Activated T-cell treated with anti-CD3 and anti-CD28 coated beads for 1 hour (primary cell): Measurements from ENCODE around the gene POLR1A.

Experiments
- DNase-seq: peaks from one replicate; pipeline ENCODE4 v3.0.0-alpha.2; 2020; ENCODE audit warnings: low read depth

POLR1A gene

DNA sequence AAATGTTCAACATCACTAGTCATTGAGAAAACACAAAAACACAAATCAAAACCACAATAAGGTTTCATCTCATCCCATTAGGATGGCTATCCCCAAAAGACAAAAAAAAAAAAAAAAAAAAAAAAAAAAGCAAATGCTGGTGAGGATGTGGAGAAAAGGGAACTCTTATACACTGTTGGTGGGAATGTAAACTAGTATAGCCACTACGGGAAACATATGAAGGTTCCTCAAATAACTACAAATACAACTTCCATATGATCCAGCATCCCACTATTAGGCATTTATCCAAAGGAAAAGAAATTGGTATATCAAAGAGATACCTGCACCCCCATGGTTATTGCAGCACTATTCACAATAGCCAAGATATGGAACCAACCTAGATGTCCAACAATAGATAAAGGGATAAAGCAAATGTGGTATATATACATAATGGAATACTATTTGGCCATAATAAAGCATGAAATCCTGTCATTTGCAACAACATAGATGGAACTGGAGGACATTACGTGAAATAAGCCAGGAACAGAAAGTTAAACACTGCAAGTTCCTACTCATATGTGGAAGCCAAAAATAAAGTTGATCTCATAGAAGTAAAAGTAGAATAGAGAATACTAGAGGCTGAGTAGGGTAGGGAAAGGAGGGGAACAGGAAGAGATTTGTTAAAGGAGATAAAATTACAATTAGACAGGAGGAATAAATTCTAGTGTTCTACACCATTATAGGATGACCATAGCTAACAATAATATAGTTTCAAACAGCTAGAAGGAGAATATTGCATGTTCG, 8.4 kb downstream of the POLR1A start:
- DNase-seq, result no peak

DNA sequence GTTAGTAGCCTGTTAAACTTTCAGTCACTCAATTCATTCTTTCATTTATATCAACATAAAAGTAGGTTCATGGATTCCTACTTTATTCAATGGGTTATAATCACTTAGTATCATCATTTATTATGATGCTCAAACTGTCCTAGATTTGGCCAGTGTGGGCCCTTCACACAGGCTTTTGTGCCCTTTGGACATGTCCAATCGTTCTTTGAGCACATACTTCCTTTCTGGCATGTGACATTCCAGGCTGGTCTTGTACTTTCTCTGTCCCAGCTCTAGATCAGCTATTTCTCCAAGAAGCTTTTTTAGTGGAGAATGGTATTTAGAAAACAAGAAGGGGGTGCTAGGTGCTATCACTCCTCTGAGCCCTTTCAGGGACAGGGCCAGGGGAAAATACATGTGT, 11.5 kb downstream of the POLR1A start:
- DNase-seq, result no peak

GRCh38 chr2:86087936-86088850, 17.5 kb downstream of the POLR1A start:
- no peak for DNase-seq

DNA sequence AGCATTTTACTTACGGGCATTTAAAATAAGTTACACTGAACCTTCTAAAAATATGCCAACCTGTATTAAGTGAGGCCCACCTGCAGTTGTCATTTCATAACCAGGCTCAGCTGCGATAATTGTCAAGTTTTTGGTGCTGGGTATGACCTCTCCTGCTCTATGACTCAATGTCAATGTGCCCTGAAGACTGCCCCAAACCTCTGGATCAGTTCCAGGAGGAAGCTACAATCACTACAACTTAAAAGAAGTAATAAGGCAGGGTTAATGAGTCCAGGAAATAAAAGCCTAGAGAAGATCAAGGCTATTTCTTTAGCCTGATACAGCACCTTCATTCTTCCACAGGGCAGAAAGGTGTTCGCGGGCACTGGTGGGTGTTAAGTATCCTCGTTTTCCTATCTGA, 22.9 kb downstream of the POLR1A start:
- DNase-seq, result no peak

GRCh38 chr2:86081724-86082123, 24.0 kb downstream of the POLR1A start:
- DNase-seq, result no peak

GRCh38 chr2:86079981-86080911, 25.4 kb downstream of the POLR1A start:
- peak; percentile 82 for DNase-seq

GRCh38 chr2:86078774-86079545, 26.7 kb downstream of the POLR1A start:
- DNase-seq, result no peak

GRCh38 chr2:86075886-86076285, 29.8 kb downstream of the POLR1A start:
- no peak for DNase-seq

DNA sequence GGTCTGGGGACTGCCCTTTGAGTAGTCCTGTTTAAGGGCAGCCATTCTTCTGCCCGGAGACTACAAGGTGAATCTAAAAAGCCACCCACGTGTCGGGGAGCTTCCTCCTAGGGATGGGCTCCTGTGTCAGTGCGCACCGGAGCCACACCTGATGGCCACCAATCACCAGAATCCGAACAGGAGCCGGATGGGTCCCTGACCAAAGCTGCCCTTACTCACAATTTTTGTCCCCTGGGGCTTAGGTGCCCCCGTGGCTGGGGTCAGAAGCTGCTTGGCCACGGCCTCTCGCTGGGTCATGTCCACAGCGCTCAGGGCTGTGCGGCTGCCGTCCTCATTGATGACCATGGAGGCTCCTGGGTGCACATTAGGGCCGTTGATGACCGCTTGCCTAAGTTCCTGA, 30.9 kb downstream of the POLR1A start:
- DNase-seq, result no peak

- DNase-seq, result no peak
Observed at GRCh38 chr2:86074256-86074655, 31.4 kb downstream of the POLR1A start.

DNA sequence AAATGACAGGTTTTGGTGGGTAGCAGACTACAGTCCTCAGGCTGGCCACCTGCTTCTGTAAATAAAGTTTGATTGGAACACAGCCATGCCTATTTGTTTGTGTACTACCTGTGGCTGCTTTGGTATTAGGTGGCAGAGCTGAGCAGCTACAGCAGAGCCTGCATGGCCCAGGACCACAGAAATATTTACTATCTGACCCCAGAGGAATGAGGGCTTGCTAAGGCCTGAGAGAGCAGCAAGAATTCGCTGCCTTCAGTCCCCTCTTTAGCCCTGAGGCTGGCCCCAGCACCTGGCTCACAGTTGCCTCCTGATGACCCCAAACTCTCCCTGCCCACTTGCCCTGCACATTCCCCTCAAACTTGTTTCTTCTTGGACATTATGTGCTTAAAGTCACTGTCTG, 32.5 kb downstream of the POLR1A start:
- DNase-seq, result no peak

DNA sequence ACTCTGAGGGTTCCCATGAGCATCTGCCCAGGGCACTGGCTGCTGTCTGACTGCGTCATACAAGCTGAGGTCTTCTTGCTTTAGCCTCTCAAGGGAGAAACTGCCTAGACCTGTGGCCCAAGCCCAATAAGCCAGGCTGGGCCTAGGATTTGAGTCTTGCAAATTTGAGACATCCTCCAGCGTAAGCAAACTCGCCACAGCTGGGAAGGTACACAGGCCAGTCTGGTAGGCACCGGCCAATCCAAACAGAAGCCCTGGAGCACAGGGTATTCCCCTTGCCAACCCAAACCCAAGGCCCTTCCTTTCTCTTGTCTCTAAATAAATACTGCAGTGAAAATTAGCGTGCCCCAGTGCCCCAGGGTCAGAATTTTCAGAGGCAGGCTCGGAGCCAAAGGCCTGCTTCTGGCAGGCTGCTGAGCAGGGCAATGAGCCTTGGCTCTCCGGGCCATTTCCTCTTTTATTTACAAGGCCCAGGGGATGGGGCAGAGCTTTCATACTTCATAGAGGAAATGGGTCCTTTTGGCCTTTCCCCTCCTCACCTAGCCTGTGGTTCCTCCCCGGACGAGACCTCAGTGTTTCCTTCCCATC, 33.3 kb downstream of the POLR1A start:
- DNase-seq, result no peak

GRCh38 chr2:86070868-86071267, 34.8 kb downstream of the POLR1A start:
- DNase-seq, result no peak

DNA sequence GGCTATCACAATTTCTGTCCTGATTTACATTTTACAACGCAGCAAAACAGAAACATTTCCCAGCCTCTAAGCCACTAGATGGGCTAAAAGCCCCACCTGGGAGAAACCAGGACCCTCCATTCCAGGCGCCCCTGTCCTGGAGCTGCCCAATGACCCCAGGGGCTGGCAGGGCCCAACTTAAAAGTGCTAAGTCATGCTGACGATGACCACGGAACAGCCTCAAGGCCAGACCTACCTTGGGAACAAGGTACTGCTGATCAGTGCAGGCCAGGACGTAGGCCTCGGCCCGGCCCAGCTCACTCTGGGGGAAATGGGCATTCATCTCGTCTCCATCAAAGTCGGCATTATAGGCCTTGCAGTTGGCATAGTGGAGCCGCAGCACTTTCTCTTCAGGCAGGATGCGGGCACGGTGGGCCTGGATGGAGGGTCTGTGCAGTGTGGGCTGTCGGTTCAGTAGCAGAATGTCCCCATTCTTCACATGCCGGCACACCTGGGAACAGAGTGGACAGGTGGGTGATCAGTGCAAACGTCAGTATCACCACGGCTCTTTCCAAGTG, 35.8 kb downstream of the POLR1A start:
- DNase-seq, result no peak

DNA sequence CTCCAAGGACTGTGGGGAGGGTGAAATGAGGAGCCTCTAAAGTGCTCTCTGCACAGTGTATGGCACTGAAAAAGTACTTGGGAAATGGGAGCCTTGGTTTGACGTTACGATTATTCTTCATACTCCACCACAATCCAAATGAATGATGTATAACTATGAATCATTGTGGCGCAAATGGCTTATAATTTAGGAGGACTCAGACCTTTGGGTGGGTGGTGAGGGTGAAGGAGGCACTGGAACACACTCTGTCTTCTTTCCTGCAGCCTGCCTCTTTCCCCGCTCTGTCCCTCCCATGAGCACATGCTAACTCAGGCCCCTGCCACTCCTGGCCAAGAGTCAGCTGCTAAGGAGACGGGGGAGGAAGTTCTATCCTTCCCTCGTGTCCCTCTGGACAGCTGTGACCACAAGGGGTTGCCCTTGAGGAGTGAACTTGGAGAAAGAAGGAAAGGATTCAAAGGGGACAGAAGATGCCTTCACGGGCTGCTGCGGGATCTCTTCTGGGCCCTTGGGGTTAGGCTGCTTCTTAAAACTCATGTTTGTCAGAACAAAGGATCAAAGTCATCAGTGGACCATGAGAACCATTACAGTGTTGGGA, 36.5 kb downstream of the POLR1A start:
- DNase-seq, result no peak

DNA sequence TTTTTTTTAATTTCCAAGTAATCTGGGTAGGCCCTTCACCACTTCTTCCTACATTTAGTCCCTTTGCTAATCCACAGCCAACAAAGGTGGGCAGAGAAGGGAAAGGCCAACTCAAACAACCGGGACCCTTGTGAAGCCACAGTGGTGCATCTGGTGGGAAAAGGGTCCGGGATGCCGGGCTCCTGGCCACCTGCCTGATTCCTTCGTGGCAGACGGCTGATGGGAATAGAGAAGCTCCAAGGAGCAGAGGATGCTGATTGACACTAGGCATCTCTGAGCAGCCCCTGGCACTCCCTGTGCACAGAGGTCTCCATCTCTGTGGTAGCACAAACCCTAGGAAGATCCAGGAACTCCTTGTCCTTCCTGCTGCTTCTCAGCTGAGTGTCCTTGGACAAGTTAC, 37.0 kb downstream of the POLR1A start:
- DNase-seq, result no peak

DNA sequence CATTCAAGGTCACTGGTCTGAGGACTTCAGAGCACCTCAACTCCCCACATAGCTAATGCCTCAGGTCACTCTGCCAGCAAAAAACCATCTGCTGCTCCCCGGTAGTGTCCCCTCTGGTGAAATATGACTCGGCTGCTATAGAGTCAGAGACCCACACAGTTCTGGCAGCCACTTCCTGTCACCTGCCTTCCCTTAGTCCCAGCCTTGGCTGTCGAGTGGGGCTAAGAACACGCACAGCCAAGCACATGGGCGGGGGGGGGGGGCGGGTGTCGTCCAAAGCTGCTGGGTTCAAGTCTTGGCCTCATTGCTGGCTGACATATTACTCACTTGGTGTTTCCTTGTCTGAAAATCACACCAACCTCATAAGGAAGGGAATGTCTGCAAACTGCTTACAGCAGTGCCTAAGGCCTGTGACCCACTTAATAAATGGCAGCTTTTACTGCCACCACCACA, 37.5 kb downstream of the POLR1A start:
- DNase-seq, result peak; percentile 25

DNA sequence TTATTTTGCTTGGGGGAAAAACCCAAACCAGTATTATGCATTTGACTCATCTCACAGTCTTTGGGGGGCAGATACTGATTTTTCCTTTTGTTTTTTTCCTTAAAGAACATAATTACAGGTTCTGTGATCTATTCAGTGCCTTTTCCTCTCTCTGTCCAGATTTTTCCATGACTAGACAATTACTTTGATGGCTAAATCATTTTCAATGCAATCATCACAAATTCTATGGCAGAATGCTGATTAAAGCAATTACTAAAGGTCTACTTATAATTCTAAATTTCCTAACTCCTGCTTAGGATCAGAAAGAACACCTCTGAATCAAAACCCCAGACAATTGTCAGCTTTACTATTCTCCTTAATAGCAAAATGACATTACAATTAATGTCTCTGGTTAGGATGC, 38.8 kb downstream of the POLR1A start:
- no peak for DNase-seq

DNA sequence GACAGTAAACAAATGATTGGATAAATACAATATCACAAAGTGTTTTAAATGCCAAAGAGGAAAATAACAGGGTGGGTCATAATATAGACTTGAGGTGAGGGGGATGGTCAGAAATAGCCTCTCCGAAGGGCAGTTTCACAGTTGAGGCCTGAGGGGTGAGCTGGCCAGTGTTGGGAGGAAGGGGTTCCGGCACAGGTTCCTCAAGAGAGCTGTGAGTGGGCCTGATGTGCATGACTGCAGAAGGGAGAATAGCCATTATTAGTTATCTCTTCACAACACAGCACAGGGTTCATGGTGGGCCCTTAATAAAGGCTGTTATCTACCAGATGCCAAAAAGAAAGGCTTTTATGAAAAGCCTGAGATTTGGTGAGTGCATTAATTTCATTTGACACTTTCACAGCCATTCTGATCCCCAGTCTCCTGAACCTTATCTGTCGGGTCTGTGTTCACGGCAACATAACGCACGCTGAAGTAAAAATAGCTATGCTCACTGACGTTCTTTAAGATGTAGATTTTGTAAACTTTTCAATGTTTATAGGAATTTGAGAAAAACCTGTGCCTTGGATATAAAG, 39.6 kb downstream of the POLR1A start:
- DNase-seq, result no peak

- no peak for DNase-seq
Observed at GRCh38 chr2:86065512-86065911, 40.2 kb downstream of the POLR1A start.
